SJCRH30 (cell line): ENCODE measurements around the gene STK32C. TPM values are rescaled to one million over a fixed set of nuclear protein-coding genes. Genes with fewer than 3 reads are reported as not detected.

Source experiments
- DNase-seq, 2 experiments: peaks; one replicate each; pipeline ENCODE4 v3.0.0-alpha.2; 2015 to 2020
- H3K27ac ChIP-seq: fragments of 250-450 bp; sonication (Bioruptor Pico); 2 replicates; pipeline ENCODE4 v1.5.1; 2020; ENCODE audit warnings: mild to moderate bottlenecking, moderate library complexity
- H3K27me3 ChIP-seq: fragments of 250-450 bp; sonication (Bioruptor Pico); 2 replicates; pipeline ENCODE4 v1.5.1; 2020; ENCODE audit warnings: mild to moderate bottlenecking, moderate library complexity
- H3K36me3 ChIP-seq: fragments of 250-450 bp; sonication (Bioruptor Pico); 2 replicates; pipeline ENCODE4 v1.5.1; 2020; ENCODE audit warnings: mild to moderate bottlenecking, moderate library complexity
- H3K4me1 ChIP-seq: fragments of 250-450 bp; sonication (Bioruptor Pico); 2 replicates; pipeline ENCODE4 v1.5.1; 2020; ENCODE audit warnings: mild to moderate bottlenecking, moderate library complexity
- H3K4me3 ChIP-seq: fragments of 250-450 bp; sonication (Bioruptor Pico); 2 replicates; pipeline ENCODE4 v1.5.1; 2020; ENCODE audit warnings: mild to moderate bottlenecking, moderate library complexity
- H3K9me3 ChIP-seq: fragments of 250-450 bp; sonication (Bioruptor Pico); replicated peaks from 2 replicates; pipeline ENCODE4 v1.5.1; 2020; ENCODE audit warnings: mild to moderate bottlenecking, moderate library complexity
- total RNA-seq: library from RNA; depleted of rRNA; stranded (reverse); fragments of >200 nt; shearing (Covaris generic); gene quantifications from 2 replicates; pipeline ENCODE4 v1.2.3, GENCODE V29; 2014

The STK32C gene
- total RNA-seq, 1 experiment from 2014 or later, result 4.2 TPM

DNA sequence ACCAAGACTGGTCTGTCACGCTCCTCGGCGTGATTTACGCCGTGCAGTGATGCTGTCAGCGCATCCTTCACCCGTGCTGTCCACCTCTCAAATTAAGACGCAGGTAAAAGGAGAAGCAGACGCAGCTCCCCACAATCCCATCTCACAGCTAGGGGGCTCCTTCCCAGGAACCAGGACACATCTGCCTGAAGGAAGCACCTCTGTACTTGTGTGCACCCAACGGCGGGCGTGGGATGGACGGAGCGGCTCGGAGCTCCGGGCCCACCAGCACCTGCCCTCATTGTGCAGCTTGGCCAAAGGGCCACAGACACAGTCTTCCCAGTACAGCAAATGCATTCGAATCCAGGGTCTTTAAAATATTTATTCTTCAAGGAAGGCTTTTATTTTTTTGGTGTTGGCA, 55.3 kb downstream of the STK32C start:
- no peaks in the 10 kb centered on the region for H3K36me3 ChIP-seq
- no peaks in the 10 kb centered on the region for H3K9me3 ChIP-seq
- H3K4me3 ChIP-seq, result no peak overlapping the region
- no peak overlapping the region for H3K27ac ChIP-seq
- no peaks in the 10 kb centered on the region for H3K27me3 ChIP-seq
- no peak for DNase-seq
- H3K4me1 ChIP-seq, result no peaks in the 10 kb centered on the region

DNA sequence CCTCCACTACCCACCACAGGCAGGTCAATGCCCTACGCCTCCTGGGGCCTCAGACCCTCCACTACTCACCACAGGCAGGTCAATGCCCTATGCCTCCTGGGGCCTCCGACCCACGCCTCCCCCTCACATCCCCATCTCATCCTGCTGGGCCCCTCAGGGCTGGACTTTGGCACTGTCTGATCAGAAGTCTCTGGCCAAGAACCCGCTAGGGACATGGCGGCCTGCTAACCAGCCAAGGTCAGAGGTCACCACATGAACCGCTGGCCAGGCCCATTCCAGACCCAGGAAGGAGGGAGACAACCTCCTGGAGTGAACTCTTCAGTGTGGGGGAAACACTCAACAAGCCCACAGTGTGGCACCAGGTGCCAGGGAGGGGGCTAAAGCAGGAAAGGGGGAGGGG, 55.8 kb downstream of the STK32C start:
- Histone ChIP-seq H3K27me3 (no peaks in the 10 kb centered on the region), H3K9me3 (no peaks in the 10 kb centered on the region), H3K4me1 (no peaks in the 10 kb centered on the region), H3K36me3 (no peaks in the 10 kb centered on the region), H3K27ac (no peak overlapping the region), H3K4me3 (no peak overlapping the region)
- DNase-seq, result no peak

GRCh38 chr10:132250481-132251475, 57.0 kb downstream of the STK32C start:
- DNase-seq, result no peak
- Histone ChIP-seq H3K27ac (no peak overlapping the region), H3K36me3 (no peaks in the 10 kb centered on the region), H3K4me1 (no peaks in the 10 kb centered on the region), H3K4me3 (no peak overlapping the region), H3K9me3 (no peaks in the 10 kb centered on the region), H3K27me3 (no peaks in the 10 kb centered on the region)

DNA sequence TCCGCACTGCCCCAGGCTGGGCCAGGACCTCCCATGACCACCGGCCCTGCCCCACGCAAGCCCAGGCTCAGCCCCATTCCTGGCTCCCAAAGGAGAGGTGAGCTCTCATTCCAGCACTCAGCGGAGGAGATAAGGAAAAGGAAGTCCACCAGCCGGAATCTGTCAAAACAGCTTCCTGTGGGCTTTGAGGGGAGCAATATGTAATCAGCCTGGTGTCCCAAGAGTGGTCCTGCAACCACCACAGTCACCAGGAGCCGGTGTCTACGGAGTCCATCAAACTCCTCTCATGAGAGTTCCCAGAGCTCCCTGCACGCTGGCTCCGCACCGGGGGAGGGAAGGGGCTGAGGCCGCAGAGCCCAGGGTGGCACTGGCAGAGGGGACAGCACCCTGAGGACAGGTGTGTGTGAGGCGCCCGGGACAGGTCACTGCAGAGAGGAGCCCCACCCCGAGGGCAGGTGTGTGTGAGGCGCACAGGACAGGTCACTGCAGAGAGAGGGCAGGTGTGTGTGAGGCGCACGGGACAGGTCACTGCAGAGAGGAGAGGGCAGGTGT, 57.9 kb downstream of the STK32C start:
- no peaks in the 10 kb centered on the region for H3K36me3 ChIP-seq
- H3K9me3 ChIP-seq, result no peaks in the 10 kb centered on the region
- H3K27me3 ChIP-seq, result no peaks in the 10 kb centered on the region
- no peaks in the 10 kb centered on the region for H3K4me1 ChIP-seq
- no peak overlapping the region for H3K27ac ChIP-seq
- DNase-seq, result no peak
- H3K4me3 ChIP-seq, result no peak overlapping the region

- H3K4me1 ChIP-seq, result no peaks in the 10 kb centered on the region
- no peak for DNase-seq
- H3K4me3 ChIP-seq, result no peak overlapping the region
- H3K9me3 ChIP-seq, result no peaks in the 10 kb centered on the region
- no peak overlapping the region for H3K27ac ChIP-seq
- no peaks in the 10 kb centered on the region for H3K27me3 ChIP-seq
- H3K36me3 ChIP-seq, result no peaks in the 10 kb centered on the region
These were observed 58.5 kb downstream of the STK32C start for GRCh38 chr10:132249226-132249724.

DNA sequence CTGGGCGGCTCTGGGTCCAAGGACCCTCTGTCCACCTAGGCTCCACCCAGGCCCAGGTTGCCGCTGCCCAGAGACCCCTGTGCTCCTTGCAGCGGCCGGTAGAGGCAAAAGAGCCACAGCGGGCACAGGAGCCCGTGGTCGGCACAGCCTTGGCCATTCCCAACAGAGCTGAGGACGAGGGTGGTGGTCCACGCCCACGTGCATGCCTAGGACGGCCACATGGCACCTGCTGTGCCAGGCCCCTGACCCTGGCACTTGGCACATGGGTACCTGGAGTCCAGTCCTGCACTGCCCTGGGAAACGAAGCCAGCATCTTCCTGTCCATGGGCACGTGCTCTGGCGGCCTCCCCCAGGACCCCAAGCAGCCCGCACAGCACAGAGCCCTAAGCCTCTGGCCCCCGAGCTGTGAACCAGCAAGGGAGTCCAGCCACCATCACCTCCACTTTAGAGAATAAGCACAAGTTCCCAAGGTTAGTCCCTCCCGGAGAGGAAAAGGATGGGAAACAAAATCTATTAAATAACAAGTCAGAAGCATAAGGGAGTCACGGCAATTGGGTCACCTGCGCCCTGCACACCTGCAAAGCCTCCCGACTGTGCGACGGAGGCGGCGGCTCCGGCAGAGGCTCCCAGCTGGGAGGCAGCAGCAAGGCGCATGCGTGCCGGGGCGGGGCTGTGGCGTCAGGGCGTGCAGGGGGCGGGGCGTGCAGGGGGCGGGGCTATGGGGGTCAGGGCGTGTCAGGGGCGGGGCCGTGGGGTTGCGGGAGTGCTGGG, 59.1 kb downstream of the STK32C start:
- Histone ChIP-seq H3K4me1 (no peaks in the 10 kb centered on the region), H3K27me3 (no peaks in the 10 kb centered on the region), H3K9me3 (no peaks in the 10 kb centered on the region), H3K27ac (no peak overlapping the region), H3K4me3 (no peak overlapping the region), H3K36me3 (no peaks in the 10 kb centered on the region)
- no peak for DNase-seq

DNA sequence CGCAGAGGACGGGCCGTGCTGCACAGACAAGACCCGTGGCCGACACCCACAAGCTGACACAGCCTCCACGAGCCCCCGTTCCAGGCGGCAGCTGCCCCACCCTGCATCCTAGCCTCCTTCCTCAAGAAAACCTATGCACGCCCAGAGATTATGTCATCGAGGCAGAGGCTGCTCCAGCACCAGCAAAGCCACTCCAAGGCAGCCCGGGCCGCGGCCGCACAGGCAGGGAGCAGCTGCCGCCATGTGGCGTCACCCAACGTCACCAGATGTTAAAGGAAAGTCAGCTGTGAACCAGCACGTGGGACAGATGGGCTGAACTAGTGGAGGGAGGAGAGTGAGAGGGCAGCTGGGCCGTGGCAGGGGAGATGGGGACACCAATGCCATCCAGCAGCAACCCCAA, 59.8 kb downstream of the STK32C start:
- H3K27ac ChIP-seq, result no peak overlapping the region
- peak; percentile 29 to 45 for DNase-seq
- no peaks in the 10 kb centered on the region for H3K9me3 ChIP-seq
- H3K4me3 ChIP-seq, result no peak overlapping the region
- H3K36me3 ChIP-seq, result no peaks in the 10 kb centered on the region
- no peaks in the 10 kb centered on the region for H3K27me3 ChIP-seq
- no peaks in the 10 kb centered on the region for H3K4me1 ChIP-seq

GRCh38 chr10:132246296-132246695, 61.5 kb downstream of the STK32C start:
- Histone ChIP-seq H3K4me1 (no peaks in the 10 kb centered on the region), H3K36me3 (no peaks in the 10 kb centered on the region)

GRCh38 chr10:132245056-132245455, 62.7 kb downstream of the STK32C start:
- Histone ChIP-seq H3K9me3 (no peaks in the 10 kb centered on the region), H3K27me3 (no peaks in the 10 kb centered on the region), H3K27ac (no peak overlapping the region), H3K4me3 (no peak overlapping the region), H3K36me3 (no peaks in the 10 kb centered on the region), H3K4me1 (no peaks in the 10 kb centered on the region)
- DNase-seq, result peak; percentile 33 to 54

More at GRCh38 chr10:132246296-132246695, 61.5 kb downstream of the STK32C start:
- no peak for DNase-seq
- Histone ChIP-seq H3K27me3 (no peaks in the 10 kb centered on the region), H3K27ac (no peak overlapping the region), H3K4me3 (no peak overlapping the region), H3K9me3 (no peaks in the 10 kb centered on the region)

- H3K36me3 ChIP-seq, result no peaks in the 10 kb centered on the region
- H3K4me1 ChIP-seq, result no peaks in the 10 kb centered on the region
- H3K9me3 ChIP-seq, result no peaks in the 10 kb centered on the region
- H3K27me3 ChIP-seq, result no peaks in the 10 kb centered on the region
- H3K27ac ChIP-seq, result no peak overlapping the region
- no peak for DNase-seq
- no peak overlapping the region for H3K4me3 ChIP-seq
These were observed 64.1 kb downstream of the STK32C start for GRCh38 chr10:132243626-132244025.

DNA sequence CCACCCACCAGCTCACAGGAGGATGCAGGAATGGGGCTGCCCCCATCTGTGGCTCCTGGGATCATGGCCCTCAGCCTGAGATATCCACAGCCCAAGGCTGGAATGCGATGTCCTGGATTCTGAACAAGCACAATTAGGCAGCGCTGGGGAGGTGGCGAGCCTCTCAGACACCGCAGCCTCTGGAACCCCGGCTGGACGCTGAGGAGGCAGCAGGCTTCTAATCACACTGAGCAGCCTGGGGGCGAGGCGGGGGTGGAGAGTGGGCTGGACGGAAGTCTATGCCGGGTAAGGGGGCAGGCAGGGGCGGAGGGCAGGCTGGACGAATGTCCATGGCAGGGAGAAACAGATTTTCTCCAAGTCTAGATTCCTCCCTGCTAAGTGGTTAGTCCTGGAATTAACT, 64.6 kb downstream of the STK32C start:
- Histone ChIP-seq H3K27ac (no peak overlapping the region), H3K36me3 (no peaks in the 10 kb centered on the region), H3K4me1 (no peaks in the 10 kb centered on the region)

GRCh38 chr10:132242103-132242840, 65.5 kb downstream of the STK32C start:
- no peak for DNase-seq
- Histone ChIP-seq H3K9me3 (no peaks in the 10 kb centered on the region), H3K4me1 (no peaks in the 10 kb centered on the region), H3K27me3 (no peaks in the 10 kb centered on the region), H3K27ac (no peak overlapping the region), H3K4me3 (no peak overlapping the region), H3K36me3 (no peaks in the 10 kb centered on the region)

More for the DNA sequence above, 64.6 kb downstream of the STK32C start:
- DNase-seq, result no peak
- H3K27me3 ChIP-seq, result no peaks in the 10 kb centered on the region
- no peak overlapping the region for H3K4me3 ChIP-seq
- H3K9me3 ChIP-seq, result no peaks in the 10 kb centered on the region

GRCh38 chr10:132241496-132241895, 66.3 kb downstream of the STK32C start:
- no peaks in the 10 kb centered on the region for H3K4me1 ChIP-seq
- no peak for DNase-seq
- H3K4me3 ChIP-seq, result no peak overlapping the region
- H3K36me3 ChIP-seq, result no peaks in the 10 kb centered on the region
- no peak overlapping the region for H3K27ac ChIP-seq
- no peaks in the 10 kb centered on the region for H3K27me3 ChIP-seq
- no peaks in the 10 kb centered on the region for H3K9me3 ChIP-seq

DNA sequence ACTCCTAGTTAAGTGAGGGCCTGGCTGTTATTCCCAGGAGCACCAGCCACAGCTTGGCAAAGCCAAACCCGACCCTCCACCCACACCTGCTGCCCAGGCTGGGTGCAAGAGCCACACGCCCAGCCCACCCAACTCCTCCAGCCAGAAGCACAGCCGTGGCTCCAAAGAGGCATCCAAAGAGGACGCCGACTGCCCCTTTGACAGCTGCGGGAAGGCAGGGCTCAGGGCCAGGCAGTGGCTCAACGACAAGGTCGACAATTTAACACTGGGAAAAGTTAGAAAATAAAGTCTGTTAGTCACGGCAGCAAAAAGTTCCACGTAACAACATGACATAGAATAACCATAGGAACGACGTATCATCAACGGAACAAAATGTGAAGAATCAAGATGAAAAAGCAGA, 66.7 kb downstream of the STK32C start:
- Histone ChIP-seq H3K4me3 (no peak overlapping the region), H3K27ac (no peak overlapping the region), H3K4me1 (no peaks in the 10 kb centered on the region), H3K9me3 (no peaks in the 10 kb centered on the region), H3K27me3 (no peaks in the 10 kb centered on the region), H3K36me3 (no peaks in the 10 kb centered on the region)
- DNase-seq, result no peak
